ENCODE measurements around the gene HLF.

The HLF gene, protein sequence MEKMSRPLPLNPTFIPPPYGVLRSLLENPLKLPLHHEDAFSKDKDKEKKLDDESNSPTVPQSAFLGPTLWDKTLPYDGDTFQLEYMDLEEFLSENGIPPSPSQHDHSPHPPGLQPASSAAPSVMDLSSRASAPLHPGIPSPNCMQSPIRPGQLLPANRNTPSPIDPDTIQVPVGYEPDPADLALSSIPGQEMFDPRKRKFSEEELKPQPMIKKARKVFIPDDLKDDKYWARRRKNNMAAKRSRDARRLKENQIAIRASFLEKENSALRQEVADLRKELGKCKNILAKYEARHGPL

DNA sequence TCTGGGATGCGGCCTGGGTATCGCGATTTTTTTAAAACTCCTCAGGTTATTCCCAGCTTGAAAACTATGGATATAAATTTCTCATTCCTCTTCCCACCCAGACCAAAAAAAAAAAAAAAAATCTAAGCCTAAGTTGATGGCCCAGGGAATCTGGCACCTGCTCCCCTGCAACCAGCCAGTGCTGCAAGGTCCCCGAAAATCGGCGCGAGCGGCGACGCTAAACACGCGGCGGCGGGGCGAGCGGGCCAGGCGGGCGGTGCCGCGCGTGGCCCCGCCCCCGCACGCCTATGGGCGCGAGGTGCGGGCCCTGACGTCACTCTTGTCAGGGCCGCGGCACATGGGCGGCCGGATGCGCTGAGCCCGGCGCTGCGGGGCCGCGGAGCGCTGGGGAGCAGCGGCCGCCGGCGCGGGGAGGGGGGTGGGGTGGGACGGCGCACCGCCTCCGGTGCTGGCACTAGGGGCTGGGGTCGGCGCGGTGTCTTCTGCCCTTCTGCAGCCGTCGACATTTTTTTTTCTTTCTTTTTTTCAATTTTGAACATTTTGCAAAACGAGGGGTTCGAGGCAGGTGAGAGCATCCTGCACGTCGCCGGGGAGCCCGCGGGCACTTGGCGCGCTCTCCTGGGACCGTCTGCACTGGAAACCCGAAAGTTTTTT is at the start of gene HLF:
Gene HLF, plus strand, starts transcription at position 316 of the 654 bp plus-strand sequence. CDS start 525 bp downstream, outside the sequence.
- DNase-seq (ENCODE audit: low read depth in 2 of 2, low spot score in 1 of 2), result peak; percentile 12 to 41

DNA sequence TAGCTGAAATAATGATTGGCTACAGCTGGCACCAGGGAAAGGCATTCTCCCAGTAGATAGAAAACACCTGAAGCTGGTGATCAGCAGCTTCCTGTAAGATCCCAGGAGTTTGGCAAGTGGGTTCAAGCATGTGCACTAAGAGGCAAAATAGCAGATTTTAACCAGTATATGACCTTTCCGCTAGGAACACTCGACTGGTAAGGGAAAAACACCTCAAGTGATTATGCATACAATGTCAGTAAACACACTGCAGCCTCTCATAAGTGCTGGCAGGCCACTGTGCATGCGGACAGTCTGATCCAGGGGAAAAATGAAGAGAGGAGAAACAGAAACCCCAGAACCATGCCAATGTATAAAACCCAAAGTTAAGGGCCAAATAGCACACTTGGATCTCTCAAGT is 49.0 kb upstream of the HLF start:
- no peak for DNase-seq (ENCODE audit: low read depth in 2 of 2, low spot score in 1 of 2)

DNA sequence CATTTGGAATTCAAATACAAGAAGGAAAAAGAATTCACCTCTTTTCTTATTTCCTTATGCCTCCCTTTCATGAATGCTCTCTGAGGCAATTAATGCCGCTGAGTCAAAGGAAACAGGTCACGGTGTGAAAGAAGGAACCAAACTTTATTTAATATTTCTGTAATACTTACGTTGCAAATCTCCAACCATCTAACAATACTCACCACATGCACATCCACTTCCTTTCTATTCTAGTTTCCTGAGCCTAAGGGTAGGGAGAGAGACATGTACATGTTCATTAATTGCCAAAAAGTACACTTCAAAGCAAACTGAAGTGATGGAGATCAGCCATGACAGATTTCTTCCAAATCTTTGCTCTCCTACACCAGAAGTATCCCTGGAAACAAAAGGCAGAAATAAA is 47.9 kb upstream of the HLF start:
- DNase-seq (ENCODE audit: low read depth in 2 of 2, low spot score in 1 of 2), result no peak

DNA sequence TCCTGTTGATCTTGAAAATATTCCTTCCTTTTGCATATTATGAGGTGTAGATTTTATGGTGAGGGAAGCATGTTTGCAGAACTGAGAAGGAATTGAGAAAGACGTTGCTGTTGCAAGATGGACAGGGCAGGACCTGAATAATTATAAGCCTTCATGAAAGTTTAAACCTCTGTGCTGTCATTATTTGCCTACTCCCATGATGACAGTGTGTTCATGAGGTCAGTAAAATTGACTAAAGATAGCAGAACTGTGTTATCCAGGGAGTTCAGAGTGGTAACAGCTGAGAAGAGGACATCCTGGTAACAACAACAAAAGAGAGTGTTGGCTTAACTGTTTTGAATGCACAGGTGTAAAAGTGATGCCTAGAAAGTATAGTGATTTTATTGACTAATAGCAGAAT is 45.3 kb upstream of the HLF start:
- no peak for DNase-seq (ENCODE audit: low read depth in 2 of 2, low spot score in 1 of 2)

DNA sequence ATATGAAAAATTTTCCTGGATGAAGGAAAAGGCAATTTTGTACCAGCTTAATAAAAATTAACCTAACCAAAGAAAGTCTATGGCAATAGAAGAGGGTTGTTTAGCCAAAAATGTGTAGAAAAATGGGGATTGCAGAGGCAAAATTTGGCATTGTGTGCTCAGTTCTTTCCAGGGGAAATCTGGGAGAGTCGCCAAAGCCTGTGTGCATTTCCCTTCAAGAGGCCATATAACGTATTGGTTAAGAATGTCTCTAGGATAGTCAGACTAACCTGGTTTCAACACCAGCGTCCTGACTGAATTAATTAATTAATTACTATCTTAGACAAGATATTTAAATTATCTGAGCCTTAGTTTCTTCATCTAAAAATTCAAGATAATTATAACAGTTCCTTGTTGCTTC is 44.8 kb upstream of the HLF start:
- DNase-seq (ENCODE audit: low read depth in 2 of 2, low spot score in 1 of 2), result no peak

DNA sequence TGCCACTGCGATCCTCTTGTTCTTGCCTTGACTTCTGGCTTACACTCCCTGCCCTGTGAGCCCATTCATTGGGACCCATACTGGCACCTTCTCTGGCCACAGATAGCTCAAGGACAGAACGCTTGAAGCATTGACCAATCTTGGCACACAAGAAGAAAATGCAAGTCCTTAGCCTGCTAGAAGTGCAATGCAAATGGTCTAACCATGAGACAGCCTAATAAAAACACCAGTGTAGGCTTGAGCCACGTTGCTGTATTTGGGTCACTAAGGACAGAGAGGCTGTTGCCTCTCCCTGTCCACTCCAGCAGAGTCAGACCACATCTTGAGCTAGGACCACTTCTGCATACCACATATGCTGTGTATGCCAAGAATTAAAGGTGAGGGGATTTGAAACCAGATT is 41.2 kb upstream of the HLF start:
- DNase-seq (ENCODE audit: low read depth in 2 of 2, low spot score in 1 of 2), result no peak

DNA sequence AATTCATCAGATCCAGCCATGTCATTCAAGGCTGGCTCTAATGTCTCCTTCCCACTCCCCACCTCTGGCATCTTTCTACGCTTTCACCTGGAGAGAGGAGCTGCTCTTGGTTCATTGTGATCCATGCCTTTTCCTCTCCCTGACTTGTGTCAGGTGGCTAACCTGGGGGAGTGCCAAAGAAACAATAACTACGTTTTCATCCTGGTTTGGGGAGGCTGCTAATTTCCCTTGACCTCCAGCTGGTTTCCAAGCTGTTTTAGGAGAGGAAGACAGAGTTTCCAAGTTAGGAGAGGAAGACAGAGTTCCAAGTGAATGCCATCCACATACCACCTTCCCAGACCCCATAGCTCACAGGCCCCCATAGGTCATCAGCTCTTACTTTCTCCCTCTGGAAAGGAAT is 40.0 kb upstream of the HLF start:
- DNase-seq (ENCODE audit: low read depth in 2 of 2, low spot score in 1 of 2), result no peak

DNA sequence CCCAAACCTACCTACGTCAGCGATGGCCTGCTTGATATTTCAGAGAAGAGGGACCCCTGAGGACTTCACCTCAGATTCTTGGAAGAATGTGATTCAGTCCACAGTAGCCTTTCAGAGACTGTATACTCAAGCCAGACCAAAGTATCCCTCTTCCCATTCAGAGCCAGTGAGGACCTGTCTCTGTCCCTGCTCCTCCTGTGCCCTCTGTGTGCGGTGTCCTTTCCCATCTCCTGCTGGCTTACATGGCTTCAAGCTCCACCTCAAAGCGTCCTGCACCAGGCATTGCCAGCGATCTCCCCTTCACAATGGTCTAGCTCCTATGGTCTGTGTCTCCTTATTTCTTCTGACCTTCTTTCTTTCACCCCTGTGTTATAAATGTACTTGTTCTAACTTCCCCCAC is 39.5 kb upstream of the HLF start:
- no peak for DNase-seq (ENCODE audit: low read depth in 2 of 2, low spot score in 1 of 2)

DNA sequence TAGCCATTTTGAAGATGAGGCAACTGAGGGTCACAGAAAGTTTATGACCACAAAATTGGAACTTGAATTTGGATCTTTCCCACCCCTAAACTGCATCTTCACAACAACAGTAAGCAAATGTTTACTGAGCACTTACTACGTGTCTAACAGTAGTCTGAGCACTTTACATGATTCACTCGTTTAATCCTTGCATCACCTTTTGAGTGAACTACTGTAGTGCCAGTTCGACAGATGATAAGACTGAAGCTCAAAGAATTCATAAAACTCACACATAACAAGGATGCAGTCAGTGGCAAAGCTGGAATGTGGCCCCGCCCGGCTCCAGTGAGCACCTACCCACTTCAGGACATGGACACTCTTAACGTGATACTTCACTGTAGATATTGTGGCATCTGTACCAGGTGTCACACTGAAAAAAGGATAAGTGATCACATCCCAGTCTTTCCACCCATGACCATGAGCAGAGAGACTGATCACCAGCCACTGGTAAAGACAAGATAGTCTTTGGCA is 36.0 kb upstream of the HLF start:
- no peak for DNase-seq (ENCODE audit: low read depth in 2 of 2, low spot score in 1 of 2)

DNA sequence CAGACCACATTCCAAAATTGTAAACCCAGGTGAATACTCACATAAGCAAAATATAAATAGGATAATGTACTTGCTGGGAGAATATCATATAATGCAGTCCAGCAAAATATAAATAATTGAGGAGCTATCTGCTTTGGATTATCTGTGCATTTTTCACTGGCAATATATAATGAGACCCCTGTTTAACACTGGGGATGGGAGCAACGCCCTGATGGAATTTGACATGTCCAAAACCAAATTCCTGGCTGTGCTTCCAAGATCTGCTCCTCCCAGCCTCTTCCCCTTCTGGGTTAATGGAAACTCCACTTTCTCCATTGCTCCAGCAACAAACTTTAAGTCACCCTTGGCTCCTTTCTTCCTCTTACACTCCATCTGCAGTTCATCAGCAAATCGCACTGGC is 35.5 kb upstream of the HLF start:
- no peak for DNase-seq (ENCODE audit: low read depth in 2 of 2, low spot score in 1 of 2)

DNA sequence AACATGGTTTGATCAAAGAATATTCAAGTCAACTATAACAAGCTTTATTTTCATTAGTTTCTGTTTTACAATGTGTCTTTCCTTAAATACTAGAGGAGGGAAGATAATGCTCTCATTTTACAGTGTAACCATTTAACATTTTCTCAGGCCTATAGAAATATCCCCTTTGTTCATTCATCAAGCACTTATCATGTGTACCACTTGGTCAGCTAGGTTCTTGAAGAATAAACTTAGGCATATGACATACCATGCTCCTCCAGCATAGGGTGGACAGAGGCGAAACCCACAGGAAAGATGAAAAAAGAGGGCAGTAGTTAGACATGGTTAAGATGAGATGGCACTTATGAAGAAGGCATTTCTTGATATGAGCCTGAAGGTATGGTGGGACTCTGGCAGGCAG is 34.0 kb upstream of the HLF start:
- DNase-seq (ENCODE audit: low read depth in 2 of 2, low spot score in 1 of 2), result no peak

DNA sequence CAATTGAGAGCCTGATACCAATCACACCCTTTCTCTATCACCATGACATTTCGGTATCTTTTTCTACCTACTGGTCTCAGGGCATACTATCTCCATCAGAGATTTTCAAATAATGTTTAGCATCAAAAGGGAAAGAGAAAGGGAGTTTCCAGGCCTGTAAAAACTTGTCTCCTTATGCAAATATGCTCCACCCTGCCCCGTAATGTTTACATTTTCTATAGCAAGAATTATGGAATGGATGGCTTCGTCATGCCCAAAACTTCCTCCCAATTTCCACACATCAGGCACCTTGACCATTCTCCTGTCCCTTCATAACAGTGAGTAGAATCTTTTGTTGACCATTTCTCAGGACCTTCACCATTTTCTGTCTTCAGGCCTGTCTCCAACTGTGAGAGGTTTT is 30.9 kb upstream of the HLF start:
- no peak for DNase-seq (ENCODE audit: low read depth in 2 of 2, low spot score in 1 of 2)

DNA sequence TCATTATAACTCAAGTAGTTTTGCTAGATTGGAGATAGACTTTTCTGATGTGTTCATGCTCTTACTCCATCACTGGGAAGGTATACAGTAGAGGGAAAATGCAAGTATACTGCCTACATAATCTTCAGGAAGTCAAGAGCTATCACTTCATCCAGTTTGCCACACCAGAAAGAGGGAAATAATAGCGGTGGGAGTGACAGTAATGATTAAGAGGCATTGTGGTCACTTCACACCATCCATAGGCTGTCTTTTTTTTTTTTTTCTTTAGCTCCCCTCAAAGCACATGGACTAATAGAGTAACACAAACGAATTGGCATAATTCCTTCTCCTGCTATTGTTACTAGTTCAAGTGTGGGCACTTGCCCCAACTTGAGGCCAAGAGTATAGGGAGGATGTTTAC is 28.4 kb upstream of the HLF start:
- DNase-seq (ENCODE audit: low read depth in 2 of 2, low spot score in 1 of 2), result no peak

DNA sequence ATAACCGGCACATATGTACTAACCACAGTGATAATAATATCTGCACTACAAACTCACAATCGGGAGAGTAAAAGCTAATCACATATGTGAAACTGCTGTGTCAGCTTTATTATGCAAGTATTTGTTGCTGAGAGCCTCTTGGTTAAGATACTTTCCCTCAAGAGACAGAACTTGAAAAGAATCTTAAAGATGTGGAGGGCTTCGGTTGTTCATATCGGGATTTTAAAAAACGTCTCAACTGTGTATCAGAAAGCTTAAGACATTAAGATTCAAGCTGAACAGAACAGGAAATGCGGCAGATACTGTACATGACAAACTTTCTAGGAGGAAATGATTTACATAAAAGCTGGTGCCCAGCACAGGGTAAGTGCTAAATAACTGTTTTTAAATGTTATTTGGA is 27.5 kb upstream of the HLF start:
- DNase-seq (ENCODE audit: low read depth in 2 of 2, low spot score in 1 of 2), result no peak

DNA sequence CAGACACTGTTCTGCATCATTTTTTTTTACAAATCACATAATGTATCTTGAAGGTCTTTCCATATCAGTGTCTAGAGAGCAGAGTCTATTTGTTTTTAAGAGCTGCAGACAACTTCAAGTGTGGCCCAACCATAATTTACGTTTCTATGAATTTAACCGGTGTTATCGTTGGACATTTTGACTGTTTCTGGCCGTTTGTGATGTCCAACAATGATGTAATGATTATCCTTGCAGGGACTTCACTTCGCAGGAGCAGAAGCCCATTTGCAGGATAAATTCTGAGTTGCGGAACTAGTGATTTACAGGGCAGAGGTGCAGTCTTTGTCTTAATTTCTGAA is 26.9 kb upstream of the HLF start:
- no peak for DNase-seq (ENCODE audit: low read depth in 2 of 2, low spot score in 1 of 2)

DNA sequence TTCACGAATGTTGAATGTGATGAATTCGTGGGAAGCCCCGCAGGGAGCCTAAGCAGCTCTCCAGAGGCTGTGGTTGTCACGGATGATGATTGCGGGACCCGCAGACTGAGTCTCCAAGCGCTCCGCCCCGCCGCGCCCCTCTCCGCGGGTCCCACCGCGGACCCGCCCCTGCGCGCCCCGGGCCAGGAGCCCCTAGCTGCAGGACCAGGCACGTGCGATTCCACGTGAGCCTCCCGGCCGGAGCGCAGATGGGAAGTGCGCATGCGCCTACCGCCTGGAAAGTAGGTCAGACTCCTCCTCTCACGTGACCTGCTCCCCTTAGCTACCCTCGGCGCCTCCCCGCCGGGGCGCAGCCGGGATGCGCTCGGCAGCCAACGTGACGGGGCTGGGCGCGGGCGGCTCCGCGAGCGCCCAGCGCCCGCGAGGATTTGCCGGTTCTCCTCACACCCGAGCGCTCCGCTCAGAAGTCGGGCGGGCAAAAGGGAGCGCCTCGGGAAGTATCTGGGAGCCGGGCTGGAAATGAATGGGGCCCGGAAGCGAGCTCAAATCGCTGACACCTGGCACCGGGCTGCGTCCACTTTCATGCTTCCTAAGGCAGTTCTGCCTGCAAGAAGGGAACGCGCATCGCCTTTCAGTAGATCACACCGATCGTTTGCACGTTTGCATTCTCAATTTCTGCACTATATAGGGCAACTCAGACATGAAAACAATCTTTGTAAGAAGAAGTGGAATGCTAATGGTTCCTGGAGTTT is 26.4 kb upstream of the HLF start:
- peak; percentile 62 to 76 for DNase-seq (ENCODE audit: low read depth in 2 of 2, low spot score in 1 of 2)

DNA sequence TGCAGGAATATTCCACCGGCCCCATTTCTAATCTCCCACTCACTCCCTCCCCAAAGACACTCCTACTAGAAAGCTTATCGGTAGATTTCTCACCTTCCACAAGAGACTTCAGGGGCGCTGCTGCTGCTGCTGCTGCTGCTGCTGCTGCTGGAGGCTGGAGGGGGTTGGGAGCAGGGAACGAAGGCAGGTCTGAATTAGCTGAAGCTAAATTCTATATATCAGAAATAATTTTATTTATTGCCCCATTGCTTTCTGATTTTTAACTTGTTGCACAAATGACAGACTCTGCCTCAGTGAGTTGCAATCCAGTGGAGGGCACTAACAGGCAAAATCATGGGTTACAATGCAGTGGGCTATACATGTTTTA is 25.8 kb upstream of the HLF start:
- DNase-seq (ENCODE audit: low read depth in 2 of 2, low spot score in 1 of 2), result no peak

DNA sequence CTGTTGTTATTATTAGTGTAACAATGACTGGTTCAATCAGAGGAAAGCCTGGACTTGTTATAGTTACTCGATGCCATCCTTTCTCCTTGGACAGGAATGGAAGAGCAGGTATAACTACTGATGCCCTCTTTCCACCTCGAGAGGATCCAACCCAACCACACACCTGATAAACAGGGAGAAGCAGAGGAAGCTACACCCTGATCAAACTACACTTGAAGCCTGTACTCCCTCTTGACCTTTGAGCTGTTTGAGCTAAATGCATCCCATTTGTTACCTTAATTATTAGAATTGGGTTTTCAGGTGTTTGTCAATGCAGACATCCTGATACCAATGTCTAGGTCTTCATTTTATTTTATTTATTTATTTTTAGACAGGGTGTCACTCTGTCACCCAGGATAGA is 23.7 kb upstream of the HLF start:
- no peak for DNase-seq (ENCODE audit: low read depth in 2 of 2, low spot score in 1 of 2)

DNA sequence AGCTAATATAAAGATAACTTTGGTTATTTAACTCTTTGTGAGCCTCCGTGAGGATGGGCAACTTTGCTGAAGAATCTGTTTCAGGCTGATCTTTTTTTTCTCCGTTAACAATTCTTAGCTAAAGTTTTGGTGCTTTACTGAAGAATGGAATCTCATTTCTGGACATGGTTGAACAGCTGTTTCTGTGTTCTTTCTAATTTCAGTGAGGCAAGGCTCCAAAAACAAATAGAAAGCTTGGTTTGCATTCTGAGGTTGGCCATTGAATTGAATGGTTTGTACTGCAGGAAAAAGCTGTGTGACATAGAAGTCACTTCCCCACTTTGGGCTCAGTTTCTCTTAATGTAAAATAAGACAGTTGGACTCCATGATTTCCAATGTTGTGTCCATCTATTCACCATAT is 22.3 kb upstream of the HLF start:
- DNase-seq (ENCODE audit: low read depth in 2 of 2, low spot score in 1 of 2), result no peak

DNA sequence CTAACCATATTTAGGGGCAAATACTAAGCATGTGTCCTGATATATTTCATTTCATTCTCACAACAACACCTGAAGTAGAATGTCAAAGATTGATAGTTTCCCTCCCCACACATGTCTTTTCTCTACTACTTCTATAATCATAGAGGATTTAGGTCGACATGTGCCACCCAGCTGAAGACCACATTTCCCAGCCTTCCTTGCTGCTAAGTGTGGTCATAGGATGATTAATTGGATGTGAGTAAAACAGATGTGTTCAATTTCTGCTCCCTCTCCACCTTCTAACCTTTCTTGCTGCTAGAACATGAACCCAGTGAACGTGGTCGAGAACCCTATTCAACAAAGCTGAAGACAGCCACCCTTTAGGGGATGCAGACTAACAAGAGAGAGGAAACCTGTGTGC is 18.8 kb upstream of the HLF start:
- DNase-seq (ENCODE audit: low read depth in 2 of 2, low spot score in 1 of 2), result no peak

DNA sequence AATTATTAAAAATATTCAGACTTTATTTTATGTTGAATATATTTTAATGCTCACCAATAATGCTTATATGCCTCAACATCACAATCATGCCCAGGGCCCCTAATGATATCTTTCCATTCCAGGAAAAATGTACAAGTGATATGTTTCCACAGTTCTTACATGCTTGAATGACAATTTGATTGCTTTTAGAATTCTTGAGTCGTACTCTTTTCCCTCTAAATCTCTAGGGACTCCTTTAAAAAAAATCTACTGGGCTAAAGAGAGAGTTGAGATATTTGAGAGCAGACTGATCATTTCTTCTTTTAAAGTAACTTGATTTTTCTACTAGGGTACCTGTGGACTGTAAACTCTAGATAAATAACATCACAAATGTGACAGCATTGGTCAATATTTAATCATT is 18.2 kb upstream of the HLF start:
- DNase-seq (ENCODE audit: low read depth in 2 of 2, low spot score in 1 of 2), result no peak

DNA sequence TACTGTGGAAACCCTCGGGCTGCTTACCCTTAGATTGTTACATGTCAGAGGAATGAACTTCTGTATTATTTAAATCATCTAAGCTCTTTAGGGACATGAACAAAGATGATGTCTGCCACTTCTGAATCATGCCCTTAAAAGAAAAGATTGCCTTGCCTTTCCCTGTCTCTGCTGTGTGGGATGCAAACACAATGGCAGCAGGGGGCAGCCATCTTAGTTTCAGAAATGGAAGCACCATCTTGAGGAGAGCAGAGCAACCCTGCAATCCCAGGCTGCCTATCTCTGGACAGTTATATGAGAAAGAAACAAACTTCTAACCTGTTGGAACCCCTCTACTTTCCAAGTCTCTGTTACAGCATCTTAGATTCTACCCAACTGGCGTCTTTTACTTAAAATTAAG is 16.7 kb upstream of the HLF start:
- DNase-seq (ENCODE audit: low read depth in 2 of 2, low spot score in 1 of 2), result no peak
